ENCODE data around the gene ZNF117.
"Not testable (repeated sequence)": the region's sequence is repeated elsewhere in the genome, so short reads cannot be mapped to it uniquely, and the experiment has no call there.

Gene ZNF117

GRCh38 chr7:64993901-64994300, 3.1 kb upstream of the ZNF117 start:
- no peak for DNase-seq

- no peak for DNase-seq
Observed at GRCh38 chr7:64992971-64993370, 2.1 kb upstream of the ZNF117 start.

- no peak for DNase-seq
Observed at GRCh38 chr7:64990216-64990615, 620 bp downstream of the ZNF117 start.

GRCh38 chr7:64978497-64979203, 12.2 kb downstream of the ZNF117 start:
- no peak for DNase-seq

- no peak for DNase-seq
Observed at GRCh38 chr7:64965594-64965993, 25.2 kb downstream of the ZNF117 start.

GRCh38 chr7:64959072-64959747, 31.6 kb downstream of the ZNF117 start:
- DNase-seq, result no peak

- no peak for DNase-seq
Observed at GRCh38 chr7:64951250-64951848, 39.5 kb downstream of the ZNF117 start.

- DNase-seq, result not testable (repeated sequence)
Observed at GRCh38 chr7:64950673-64951072, 40.2 kb downstream of the ZNF117 start.

GRCh38 chr7:64948774-64949173, 42.1 kb downstream of the ZNF117 start:
- not testable (repeated sequence) for DNase-seq

- no peak for DNase-seq
Observed at GRCh38 chr7:64947252-64948000, 43.4 kb downstream of the ZNF117 start.

- DNase-seq, result no peak
Observed at GRCh38 chr7:64946772-64947171, 44.1 kb downstream of the ZNF117 start.

- DNase-seq, result no peak
Observed at GRCh38 chr7:64945503-64946175, 45.2 kb downstream of the ZNF117 start.

GRCh38 chr7:64944667-64945502, 46.0 kb downstream of the ZNF117 start:
- DNase-seq, result not testable (repeated sequence)

GRCh38 chr7:64940021-64940420, 50.8 kb downstream of the ZNF117 start:
- DNase-seq, result not testable (repeated sequence)

GRCh38 chr7:64938540-64938939, 52.3 kb downstream of the ZNF117 start:
- DNase-seq, result no peak

- no peak for DNase-seq
Observed at GRCh38 chr7:64934478-64934877, 56.4 kb downstream of the ZNF117 start.

GRCh38 chr7:64928252-64929187, 62.3 kb downstream of the ZNF117 start:
- not testable (repeated sequence) for DNase-seq

All from activated naive CD4-positive, alpha-beta T cell treated with anti-CD3 and anti-CD28 coated beads, Interleukin-2, amount 50 U/mL, for 16 hours (primary cell).